Activated CD8-positive, alpha-beta memory T cell treated with anti-CD3 and anti-CD28 coated beads, Interleukin-2, amount 50 U/mL, for 1 hour (primary cell): ENCODE results near the gene LDB3.

Source experiments
- DNase-seq: peaks from one replicate; pipeline ENCODE4 v3.0.0-alpha.2; 2020; ENCODE audit errors: extremely low read depth

LDB3 gene

DNA sequence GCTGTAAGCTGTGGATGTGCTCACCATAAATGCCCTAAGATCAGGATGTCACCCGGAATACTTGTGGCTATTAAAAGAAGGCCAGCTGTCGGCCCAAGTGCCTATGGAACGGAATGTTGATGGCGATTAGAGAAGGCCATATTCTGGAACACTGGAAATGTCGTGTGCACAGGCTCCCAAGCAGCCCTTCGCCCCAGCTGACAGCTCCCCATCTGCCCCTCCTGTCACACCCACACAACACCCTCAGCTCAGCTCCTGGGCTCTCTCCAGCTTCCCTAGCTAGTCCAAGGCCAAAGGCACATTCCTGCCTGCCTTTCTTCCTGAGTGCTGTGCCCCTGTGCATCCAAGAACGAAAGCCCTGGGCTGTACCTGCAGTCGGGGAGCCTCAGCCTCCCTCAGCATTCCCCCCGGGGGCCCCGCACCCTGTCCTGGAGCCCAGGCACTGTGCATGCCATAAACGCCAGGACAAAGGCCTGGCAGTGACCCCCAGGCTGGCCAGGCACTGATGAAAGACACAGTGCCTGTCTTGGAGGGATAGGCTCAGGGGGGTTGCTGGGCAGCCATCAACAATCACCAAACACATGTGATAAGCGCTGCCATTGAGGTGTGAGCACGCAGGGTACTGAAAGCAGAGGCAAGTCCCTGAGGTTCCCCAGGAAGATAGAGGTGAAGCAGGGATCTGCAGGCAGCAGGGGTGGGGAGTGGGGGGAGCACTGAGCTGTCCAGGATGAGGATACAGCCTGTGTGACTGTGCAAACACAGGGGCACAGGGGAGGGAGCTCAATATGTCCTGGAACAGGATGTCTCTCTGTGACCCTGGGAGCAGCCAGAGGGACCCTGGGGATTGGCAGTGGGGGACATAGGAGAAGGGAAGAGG, 3.7 kb upstream of the LDB3 start:
- DNase-seq = no peak

DNA sequence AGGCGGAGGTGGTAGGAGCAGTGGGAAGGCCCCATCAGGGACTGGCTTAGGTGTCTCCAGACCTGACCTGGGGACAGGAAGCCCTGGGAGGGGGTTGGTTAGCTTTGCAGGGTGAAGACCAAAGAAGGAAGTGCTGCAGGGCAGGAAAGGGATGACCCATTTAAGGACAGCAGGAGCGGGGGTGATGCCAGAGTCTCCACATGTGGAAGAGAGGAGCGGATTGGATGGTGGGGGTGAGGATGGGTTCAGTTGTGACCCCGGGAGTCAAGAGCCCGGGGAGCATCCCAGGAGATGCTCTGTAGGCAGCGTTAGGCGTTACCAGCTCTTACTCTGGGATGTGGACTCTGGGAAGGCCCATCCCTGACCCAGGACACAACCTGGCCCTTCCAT, 3.1 kb upstream of the LDB3 start:
- DNase-seq = no peak

DNA sequence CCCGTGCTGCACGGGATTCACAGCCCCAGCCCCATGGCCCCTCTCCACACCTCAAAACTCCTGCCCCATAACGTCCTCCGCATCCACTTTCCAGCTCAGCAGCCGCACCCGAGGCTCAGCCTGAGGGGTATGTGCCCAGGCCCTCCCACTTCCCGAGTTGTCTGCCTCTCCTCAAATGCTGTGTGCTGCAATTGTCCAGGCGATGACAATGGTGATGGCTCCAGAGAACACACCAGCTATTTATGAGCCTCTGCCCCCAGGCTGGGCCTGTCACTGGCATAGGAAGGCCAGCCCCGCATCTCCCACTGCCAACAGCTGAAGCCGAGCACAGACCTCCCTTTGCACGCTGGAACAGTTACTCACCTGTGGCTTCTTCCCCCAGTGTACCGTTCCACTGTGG, 2.4 kb upstream of the LDB3 start:
- no peak for DNase-seq

GRCh38 chr10:86666538-86666937, 1.8 kb upstream of the LDB3 start:
- DNase-seq = no peak

DNA sequence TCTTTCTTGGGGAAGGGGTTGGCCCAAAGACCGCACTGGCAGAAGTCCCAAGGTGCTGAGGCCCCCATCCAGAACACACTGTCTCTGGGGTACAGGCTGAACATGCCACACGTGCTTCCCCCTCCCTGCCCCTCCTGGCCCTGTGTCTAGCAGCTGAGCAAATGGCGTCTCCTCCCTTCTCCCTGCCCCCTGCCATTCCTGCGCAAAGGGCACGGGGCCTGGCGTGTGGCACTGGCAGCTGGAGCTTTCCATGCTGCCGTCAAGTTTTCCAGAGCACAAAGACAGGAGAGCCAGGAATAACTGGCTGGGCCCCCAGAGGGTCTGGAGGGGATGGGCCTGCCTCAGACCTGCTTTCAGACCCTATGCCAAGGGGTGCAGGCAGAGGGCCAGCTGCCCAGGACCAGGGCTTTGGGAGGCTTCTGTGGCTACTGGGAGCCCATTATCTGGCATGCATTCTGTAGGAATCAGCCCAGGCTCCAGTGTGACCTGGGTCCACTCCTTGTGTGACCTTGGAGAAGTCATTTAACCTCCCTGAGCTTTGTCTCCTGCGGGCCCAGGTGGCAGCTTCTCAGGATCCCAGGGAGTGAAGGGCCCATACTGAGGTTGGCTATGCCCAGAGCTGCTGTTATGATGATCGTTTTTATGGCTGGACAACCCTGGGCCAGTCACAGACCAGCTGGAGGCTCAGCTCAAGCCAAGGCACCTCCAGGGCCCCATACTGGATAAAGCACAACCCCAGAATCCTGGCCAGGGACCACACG, 710 bp upstream of the LDB3 start:
- DNase-seq = no peak

DNA sequence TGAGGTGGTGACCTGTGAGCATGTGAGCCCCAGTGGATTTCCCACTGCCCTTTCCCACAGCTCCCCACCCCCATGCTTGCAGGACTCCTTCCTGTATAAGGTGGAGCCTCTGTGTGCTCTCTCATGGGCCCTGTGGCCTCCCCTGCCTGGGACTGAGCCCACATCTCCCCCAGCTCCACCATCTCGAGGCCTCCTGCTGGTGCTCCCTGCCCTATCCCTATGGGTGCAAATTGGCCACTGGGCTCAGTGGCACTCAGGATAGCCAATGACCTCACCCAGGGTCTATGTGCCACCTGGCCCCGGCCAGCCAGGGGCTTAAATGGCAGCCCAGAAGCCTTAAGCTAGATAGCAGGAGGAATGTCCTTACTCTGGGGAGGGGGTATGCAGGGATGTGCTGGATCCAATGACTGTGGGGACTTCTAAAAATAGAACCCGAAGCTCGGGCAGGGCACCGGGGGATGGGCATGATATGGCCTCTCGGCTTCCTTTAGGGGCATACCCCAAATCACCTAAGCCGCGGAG, 2.0 kb downstream of the LDB3 start:
- DNase-seq = no peak

- no peak for DNase-seq
Measured at GRCh38 chr10:86670876-86671275, 2.6 kb downstream of the LDB3 start.

- DNase-seq = no peak
Measured at GRCh38 chr10:86671419-86671818, 3.1 kb downstream of the LDB3 start.

DNA sequence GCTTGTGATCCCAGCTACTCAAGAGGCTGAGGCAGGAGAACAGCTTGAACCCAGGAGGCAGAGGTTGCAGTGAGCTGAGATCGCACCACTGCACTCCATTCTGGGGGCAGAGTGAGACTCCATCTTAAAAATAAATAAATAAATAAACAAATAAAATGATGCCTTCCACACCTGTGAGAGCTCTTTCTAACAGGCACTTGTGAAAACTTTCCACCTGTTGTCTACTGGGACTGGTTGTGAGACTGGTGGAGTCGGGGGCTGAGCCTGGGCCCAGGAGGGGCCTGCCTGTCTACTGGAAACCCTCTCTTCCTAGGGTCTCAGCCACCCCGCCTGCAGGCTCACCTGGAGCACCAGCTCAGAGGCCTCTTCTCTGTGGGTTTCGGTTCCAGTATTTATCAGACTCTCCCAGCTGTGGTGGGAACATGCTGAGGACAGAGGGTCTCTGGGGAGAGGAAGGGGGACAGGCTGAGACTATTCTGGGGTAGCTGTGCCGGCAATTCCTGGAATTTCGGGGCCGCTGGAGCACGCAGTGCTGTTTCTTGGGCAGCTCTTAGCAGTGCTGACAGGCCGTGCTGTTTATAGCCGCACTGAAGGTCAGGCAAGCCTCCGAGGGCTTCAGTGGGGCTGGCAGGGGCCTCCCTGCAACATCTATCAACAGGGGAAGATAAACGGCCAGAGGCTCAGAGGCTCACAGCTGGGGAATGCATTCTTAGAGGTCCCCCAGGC, 3.8 kb downstream of the LDB3 start:
- DNase-seq = no peak

DNA sequence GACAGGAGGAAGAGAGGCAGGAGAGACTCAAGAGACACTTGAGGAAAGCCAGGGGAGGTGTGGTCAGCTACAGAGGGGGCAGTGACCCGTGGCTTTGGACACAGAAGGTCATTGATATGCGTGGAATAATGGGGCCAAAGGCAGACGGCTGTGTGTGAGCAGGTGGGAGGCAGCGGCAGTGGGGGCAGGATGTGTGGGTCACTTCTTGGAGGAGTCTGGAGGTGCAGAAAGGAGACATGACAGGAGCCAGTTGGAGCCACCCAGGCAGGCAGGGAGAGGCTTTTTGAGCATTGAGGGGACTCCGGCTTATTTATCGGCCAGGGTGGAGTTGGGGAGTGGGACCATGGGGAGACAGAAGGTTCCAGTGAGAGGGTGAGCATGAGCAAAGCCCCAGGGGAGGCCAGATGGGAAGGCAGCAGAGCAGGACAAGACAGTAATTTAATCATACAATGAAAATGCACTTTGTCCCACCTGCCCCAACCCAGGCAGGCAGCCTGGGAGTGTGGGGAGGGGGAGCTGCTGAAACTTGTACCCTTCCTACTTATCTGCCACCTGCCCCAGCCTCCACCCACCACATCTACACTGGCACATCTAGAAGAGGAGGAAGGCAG, 5.0 kb downstream of the LDB3 start:
- DNase-seq = no peak

- no peak for DNase-seq
Measured at GRCh38 chr10:86673827-86674581, 5.7 kb downstream of the LDB3 start.

DNA sequence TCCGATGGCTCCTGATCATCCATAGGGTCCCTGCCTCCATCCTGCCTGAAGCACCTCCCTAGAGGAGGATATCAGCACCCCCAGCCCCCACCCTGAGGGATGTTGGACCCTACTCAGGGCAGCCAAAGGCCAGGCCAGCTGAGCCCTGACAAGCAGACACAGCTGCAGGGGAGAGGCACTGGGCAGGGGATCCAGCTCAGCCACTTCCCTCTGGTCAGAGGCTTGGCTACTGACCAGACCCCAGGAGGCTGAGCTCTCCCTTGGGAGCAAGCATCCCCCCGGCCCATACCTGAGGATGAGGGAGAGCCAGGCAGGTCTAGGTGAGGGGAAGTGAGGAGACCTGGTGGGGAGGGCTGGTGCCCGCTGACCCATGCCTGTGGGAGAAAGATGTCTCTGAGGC, 6.6 kb downstream of the LDB3 start:
- DNase-seq = no peak

- no peak for DNase-seq
Measured at GRCh38 chr10:86677374-86677773, 9.1 kb downstream of the LDB3 start.

DNA sequence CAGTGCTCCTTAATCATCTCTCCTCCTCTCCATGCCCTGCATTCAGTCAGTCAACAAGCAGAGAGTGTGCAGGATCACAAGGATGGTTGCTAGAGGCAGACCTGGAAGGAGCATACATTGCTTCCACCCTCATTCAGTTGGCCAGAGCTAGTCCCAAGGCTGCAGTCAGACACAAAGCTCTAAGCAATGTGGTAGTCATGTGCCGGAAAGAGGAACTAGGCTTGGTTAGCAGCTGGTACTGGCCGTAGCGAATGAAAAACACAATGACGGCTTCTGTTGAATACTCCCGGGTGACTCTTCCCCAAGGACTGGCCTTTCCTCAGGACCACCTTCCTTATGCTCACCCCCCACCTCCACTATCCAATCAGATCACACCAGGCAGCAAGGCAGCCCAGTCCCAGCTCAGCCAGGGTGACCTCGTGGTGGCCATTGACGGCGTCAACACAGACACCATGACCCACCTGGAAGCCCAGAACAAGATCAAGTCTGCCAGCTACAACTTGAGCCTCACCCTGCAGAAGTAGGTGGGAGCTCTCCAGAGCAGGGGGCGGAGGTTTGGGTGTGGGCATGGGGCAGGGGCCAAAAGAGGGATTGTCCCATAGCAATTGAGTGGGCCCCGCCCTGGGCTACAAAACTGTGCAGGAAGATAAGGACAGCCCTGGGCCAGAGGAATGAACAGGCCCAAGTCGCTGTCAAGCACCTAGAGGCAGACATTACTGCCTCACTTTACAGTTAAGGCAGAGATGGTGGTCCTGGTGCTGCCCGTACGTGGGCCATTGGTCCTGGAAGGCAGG, 10.9 kb downstream of the LDB3 start:
- DNase-seq = no peak

DNA sequence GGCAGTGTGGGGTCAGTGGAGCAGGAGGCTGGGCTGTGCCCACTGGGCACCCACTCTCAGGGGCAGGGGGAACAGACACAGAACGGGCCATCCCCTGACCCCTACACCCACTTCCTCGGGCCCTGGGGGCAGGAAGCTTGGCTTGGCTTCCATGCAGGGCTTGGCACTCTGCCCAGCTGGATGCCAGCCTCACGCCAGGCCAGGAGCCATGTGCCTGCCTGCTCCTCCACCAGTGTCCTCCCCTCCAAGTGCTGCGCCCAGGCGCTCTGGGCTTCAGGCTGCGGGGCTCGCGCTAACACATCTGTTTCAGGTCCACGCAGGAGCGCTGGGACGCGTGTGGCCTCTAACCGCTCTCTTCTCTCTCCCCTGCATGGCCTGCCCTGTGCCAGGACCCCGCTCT, 12.7 kb downstream of the LDB3 start:
- no peak for DNase-seq

GRCh38 chr10:86681722-86682386, 13.5 kb downstream of the LDB3 start:
- no peak for DNase-seq

DNA sequence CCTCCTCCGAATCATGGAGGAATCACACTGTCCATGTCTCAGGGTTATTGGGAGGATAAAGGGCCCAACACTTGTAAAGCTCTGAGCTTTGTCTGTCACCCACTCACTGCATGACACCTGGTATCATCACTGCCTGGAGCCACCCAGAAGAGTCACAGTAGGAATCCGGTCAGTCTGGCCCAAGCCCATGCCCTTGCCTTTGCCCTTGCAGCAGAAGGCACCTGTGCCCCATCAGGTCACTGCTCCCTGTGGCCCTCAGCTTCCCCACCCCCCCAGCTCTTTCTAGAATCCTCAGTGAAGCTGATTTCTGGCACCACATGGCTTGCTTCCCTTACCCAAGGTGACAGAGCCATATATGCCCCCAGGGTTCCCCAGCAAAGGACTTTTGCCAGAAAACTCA, 14.4 kb downstream of the LDB3 start:
- no peak for DNase-seq

GRCh38 chr10:86684331-86685097, 16.2 kb downstream of the LDB3 start:
- no peak for DNase-seq

GRCh38 chr10:86685416-86685815, 17.1 kb downstream of the LDB3 start:
- no peak for DNase-seq
